Measurements from ENCODE around the gene SUMO3.

SUMO3 gene

DNA sequence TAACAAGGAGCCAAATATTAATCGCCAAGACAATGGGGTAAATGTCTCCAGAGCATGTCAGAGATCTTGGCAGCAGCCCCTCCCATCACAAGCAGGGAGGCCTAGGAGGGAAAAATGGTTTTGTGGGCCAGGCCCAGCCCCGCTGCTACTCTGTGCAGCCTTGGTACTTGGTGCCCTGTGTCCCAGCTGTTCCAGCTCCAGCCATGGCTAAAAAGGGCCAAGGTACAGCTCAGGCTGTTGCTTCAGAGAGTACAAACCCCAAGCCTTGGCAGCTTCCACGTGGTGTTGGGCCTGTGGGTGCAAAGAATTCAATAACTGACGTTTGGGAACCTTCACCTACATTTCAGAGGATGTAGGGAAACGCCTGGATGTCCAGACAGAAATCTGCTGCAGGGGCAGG is 26.6 kb downstream of the SUMO3 start:
- in situ Hi-C loops (cut with MboI; ENCODE audit: low sequenced_read_pairs, unreplicated experiment): loop anchor here (10.0 kb wide), 3 partner anchors 144 to 446 kb away; no protein-coding TSS in a partner anchor
- TF ChIP-seq, protein P1, sequence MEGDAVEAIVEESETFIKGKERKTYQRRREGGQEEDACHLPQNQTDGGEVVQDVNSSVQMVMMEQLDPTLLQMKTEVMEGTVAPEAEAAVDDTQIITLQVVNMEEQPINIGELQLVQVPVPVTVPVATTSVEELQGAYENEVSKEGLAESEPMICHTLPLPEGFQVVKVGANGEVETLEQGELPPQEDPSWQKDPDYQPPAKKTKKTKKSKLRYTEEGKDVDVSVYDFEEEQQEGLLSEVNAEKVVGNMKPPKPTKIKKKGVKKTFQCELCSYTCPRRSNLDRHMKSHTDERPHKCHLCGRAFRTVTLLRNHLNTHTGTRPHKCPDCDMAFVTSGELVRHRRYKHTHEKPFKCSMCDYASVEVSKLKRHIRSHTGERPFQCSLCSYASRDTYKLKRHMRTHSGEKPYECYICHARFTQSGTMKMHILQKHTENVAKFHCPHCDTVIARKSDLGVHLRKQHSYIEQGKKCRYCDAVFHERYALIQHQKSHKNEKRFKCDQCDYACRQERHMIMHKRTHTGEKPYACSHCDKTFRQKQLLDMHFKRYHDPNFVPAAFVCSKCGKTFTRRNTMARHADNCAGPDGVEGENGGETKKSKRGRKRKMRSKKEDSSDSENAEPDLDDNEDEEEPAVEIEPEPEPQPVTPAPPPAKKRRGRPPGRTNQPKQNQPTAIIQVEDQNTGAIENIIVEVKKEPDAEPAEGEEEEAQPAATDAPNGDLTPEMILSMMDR (IDR thresholded peaks at IDR 0.05; ENCODE audit: borderline replicate concordance, control extremely low read depth, extremely low read depth, insufficient read depth, missing control alignments): no peak
- DNase-seq (ENCODE audit: low spot score): no peak

DNA sequence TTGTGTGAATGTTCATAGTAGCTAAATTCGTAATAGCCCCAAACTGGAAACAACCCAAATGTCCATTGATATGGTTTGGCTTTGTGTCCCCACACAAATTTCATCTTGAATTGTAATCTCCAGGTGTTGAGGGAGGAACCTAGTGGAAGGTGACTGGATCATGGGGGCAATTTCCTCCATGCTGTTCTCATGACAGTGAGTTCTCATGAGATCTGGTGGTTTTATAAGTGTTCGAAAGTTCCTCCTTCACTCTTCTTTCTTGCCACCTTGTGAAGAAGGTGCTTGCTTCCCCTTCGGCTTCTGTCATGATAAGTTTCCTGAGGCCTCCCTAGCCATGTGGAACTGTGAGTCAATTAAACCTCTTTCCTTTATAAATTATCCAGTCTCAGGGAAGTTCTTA is 27.5 kb downstream of the SUMO3 start:
- in situ Hi-C loops (cut with MboI; ENCODE audit: low sequenced_read_pairs, unreplicated experiment): loop anchor here (10.0 kb wide), 3 partner anchors 144 to 446 kb away; no protein-coding TSS in a partner anchor
- DNase-seq (ENCODE audit: low spot score): no peak
- TF ChIP-seq, protein P1 (IDR thresholded peaks at IDR 0.05; ENCODE audit: borderline replicate concordance, control extremely low read depth, extremely low read depth, insufficient read depth, missing control alignments): no peak

DNA sequence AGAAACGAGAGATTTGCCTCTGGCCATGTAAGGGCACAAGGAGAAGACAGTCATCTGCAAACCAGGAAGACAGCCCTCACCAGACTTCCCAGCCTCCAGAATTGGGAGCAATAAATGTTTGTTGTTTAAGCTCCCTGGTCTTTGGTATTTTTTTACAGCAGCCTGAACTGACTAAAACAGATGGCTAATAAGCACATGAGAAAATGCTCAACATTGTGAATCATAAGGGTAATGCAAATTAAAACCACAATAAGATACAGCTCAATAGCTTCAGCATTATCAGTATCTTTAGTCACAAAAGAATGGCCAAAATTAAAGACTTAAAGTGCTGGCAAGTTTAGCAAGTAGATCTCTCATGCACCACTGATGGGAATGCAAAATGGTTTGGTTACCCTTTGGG is 28.0 kb downstream of the SUMO3 start:
- TF ChIP-seq, protein P1 (IDR thresholded peaks at IDR 0.05; ENCODE audit: borderline replicate concordance, control extremely low read depth, extremely low read depth, insufficient read depth, missing control alignments): no peak
- DNase-seq (ENCODE audit: low spot score): no peak
- in situ Hi-C loops (cut with MboI; ENCODE audit: low sequenced_read_pairs, unreplicated experiment): loop anchor here (10.0 kb wide), 3 partner anchors 145 to 445 kb away; no protein-coding TSS in a partner anchor

DNA sequence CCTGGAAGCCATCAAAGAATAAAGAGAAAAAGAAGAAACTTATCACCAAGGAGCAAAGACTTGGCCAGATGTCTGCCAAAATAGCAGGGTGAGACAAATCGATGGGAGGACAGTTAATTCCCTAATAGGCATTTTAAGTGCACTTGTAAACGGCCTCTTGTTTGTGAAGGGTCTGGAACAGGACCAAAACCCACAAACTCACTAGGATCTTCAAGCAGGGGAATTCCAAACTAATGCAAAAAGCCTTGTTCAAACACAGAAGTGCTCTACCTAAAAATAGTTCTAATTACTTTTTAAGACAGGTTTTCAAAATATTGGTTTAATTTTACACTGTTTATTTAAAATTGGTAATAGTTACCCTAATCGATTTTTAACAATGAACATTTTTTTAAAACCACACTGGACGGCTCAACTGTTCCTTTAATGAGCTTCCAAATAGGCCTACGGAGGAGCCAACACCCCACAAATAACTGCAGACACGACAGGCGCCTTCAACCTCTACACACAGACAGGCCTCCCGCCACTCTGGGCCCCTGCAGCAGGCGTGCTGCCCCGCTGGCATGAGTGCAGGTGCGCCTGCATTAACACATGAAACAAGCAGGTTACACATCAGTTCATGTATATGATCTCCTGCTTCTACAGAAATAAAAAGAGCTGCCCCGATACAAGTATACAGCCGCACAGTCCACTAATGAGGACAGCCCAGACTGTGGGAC is 32.1 kb downstream of the SUMO3 start:
- no peak for DNase-seq (ENCODE audit: low spot score)
- in situ Hi-C loops (cut with MboI; ENCODE audit: low sequenced_read_pairs, unreplicated experiment): no loop called here

DNA sequence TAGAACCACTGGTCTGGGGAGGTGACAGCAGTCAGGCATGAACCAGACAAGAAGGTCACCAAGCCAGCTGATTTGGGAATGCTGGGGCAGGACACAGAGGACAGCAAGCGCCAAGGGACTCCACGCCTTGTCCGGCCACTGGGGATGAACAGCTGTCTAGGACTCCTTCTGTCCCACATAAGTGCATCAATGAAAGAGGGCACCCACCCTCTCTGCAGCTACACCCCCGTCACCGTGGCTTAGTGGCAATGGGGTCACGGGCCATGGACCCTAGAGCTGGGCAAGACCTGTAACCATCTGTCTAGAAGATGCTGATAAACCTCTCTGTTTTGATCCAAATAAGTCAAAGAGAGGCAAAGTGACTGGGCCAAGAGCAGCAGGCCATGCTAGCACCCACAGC is 33.1 kb downstream of the SUMO3 start:
- TF ChIP-seq, protein P1 (IDR thresholded peaks at IDR 0.05; ENCODE audit: borderline replicate concordance, control extremely low read depth, extremely low read depth, insufficient read depth, missing control alignments): no peak
- in situ Hi-C loops (cut with MboI; ENCODE audit: low sequenced_read_pairs, unreplicated experiment): no loop called here
- DNase-seq (ENCODE audit: low spot score): no peak

More for the DNA sequence above, 32.1 kb downstream of the SUMO3 start:
- TF ChIP-seq, protein P1 (IDR thresholded peaks at IDR 0.05; ENCODE audit: borderline replicate concordance, control extremely low read depth, extremely low read depth, insufficient read depth, missing control alignments): no peak

DNA sequence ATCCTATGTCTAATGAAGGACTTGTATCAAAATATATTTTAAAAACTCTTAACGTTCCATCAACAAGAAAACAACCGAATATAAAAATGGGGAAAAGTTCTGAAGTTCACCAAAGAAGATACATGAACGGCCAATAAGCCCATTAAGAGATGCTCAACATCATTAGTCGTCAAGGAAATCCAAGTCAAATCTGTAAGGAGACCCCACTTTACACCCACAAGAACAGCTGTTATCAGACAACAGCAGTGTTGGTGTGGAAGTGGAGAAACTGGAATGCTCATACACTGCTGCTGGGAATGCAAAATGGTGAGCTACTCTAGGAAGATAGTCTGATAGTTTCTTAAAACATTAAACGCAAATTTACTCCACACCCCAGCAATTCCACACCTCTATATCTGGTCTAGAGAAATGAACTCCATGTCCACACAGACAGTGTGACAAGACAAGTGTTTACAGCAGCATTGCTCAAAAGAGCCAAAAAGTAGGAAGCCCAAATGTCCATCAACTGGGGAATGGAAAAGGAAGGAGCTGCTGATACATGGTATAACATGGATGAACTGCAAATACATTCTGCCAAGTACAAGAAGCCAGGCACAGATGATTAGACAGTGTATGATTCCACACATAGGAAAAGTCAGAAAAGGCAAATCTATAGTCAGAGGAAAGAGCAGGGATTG is 34.7 kb downstream of the SUMO3 start:
- no peak for DNase-seq (ENCODE audit: low spot score)
- in situ Hi-C loops (cut with MboI; ENCODE audit: low sequenced_read_pairs, unreplicated experiment): no loop called here
- TF ChIP-seq, protein P1 (IDR thresholded peaks at IDR 0.05; ENCODE audit: borderline replicate concordance, control extremely low read depth, extremely low read depth, insufficient read depth, missing control alignments): no peak
